HG02981 (cell line): Measurements from ENCODE around the gene KCNC4.

ENCODE experiments used
- ATAC-seq: cut with Tn5 transposase; IDR thresholded peaks from one replicate; pipeline ENCODE4 v1.9.1; 2021; ENCODE audit warnings: mild to moderate bottlenecking, moderate library complexity; ENCODE audit not compliant: unreplicated experiment

Gene KCNC4

GRCh38 chr1:110209715-110210603, at the start of gene KCNC4:
KCNC4 (plus strand) TSS chr1:110210314; CDS start chr1:110211500, 1,186 bp downstream.
- ATAC-seq, result peak; percentile 74

- no peak for ATAC-seq
These were observed 49.5 kb upstream of the KCNC4 start for GRCh38 chr1:110160538-110161100.

- ATAC-seq, result no peak
These were observed 48.9 kb upstream of the KCNC4 start for GRCh38 chr1:110161165-110161564.

- ATAC-seq, result no peak
These were observed 48.3 kb upstream of the KCNC4 start for GRCh38 chr1:110161849-110162248.

GRCh38 chr1:110163591-110163990, 46.5 kb upstream of the KCNC4 start:
- no peak for ATAC-seq

- no peak for ATAC-seq
These were observed 45.3 kb upstream of the KCNC4 start for GRCh38 chr1:110164725-110165350.

GRCh38 chr1:110165761-110166231, 44.3 kb upstream of the KCNC4 start:
- no peak for ATAC-seq

GRCh38 chr1:110166861-110167260, 43.3 kb upstream of the KCNC4 start:
- no peak for ATAC-seq

- ATAC-seq, result no peak
These were observed 39.1 kb upstream of the KCNC4 start for GRCh38 chr1:110170766-110171733.

- ATAC-seq, result no peak
These were observed 38.1 kb upstream of the KCNC4 start for GRCh38 chr1:110172001-110172400.

GRCh38 chr1:110173466-110174105, 36.5 kb upstream of the KCNC4 start:
- no peak for ATAC-seq

- no peak for ATAC-seq
These were observed 35.2 kb upstream of the KCNC4 start for GRCh38 chr1:110174961-110175360.

GRCh38 chr1:110176299-110176956, 33.7 kb upstream of the KCNC4 start:
- ATAC-seq, result no peak

- ATAC-seq, result no peak
These were observed 32.3 kb upstream of the KCNC4 start for GRCh38 chr1:110177775-110178174.

- ATAC-seq, result no peak
These were observed 26.4 kb upstream of the KCNC4 start for GRCh38 chr1:110183642-110184167.

GRCh38 chr1:110184446-110184845, 25.7 kb upstream of the KCNC4 start:
- no peak for ATAC-seq

- ATAC-seq, result no peak
These were observed 24.9 kb upstream of the KCNC4 start for GRCh38 chr1:110185181-110185580.

GRCh38 chr1:110186558-110186957, 23.6 kb upstream of the KCNC4 start:
- no peak for ATAC-seq

- ATAC-seq, result no peak
These were observed 22.8 kb upstream of the KCNC4 start for GRCh38 chr1:110187139-110187890.
